CD14-positive monocyte (primary cell): ENCODE measurements around the gene DUSP28. TPM values are rescaled to one million over a fixed set of nuclear protein-coding genes. Genes with fewer than 3 reads are reported as not detected.

ENCODE experiments used
- DNase-seq, 3 donors: peaks; one replicate each; pipeline ENCODE4 v3.0.0-alpha.2; 2011 to 2022
- H2AFZ ChIP-seq: 2 replicates; pipeline ENCODE4 v1.6.0; 2012; ENCODE audit warnings: mild to moderate bottlenecking, low read depth, low read length, inconsistent platforms; ENCODE audit not compliant: insufficient read depth, poor library complexity, severe bottlenecking
- H3K27ac ChIP-seq, 2 donors: 1 replicate in 1 of 2; 2 replicates in 1 of 2; pipeline ENCODE4 v1.5.1; 2012 to 2013; ENCODE audit warnings: low read length in 2 of 2, control low read depth in 1 of 2, inconsistent platforms in 1 of 2, low read depth in 1 of 2, mild to moderate bottlenecking in 1 of 2
- H3K27me3 ChIP-seq, 2 donors: one replicate each; pipeline versions ENCODE4 v1.6.0 to v1.6.1; 2011 to 2013; ENCODE audit warnings: low read length in 2 of 2; ENCODE audit not compliant: control insufficient read depth in 2 of 2, insufficient read depth in 2 of 2
- H3K36me3 ChIP-seq, 2 donors: replicated peaks in 1 of 2; 1 replicate in 1 of 2; 2 replicates in 1 of 2; pipeline versions ENCODE4 v1.5.1 to v1.6.1; 2012 to 2013; ENCODE audit warnings: low read length in 2 of 2, control low read depth in 1 of 2, inconsistent platforms in 1 of 2, mild to moderate bottlenecking in 1 of 2; ENCODE audit not compliant: insufficient read depth in 2 of 2, control insufficient read depth in 1 of 2
- H3K4me1 ChIP-seq, 2 donors: 1 replicate in 1 of 2; 2 replicates in 1 of 2; pipeline versions ENCODE4 v1.5.1 to v1.6.1; 2012 to 2013; ENCODE audit warnings: low read length in 2 of 2, control low read depth in 1 of 2, inconsistent platforms in 1 of 2, mild to moderate bottlenecking in 1 of 2, moderate library complexity in 1 of 2; ENCODE audit not compliant: insufficient read depth in 2 of 2, control insufficient read depth in 1 of 2
- H3K4me2 ChIP-seq: replicated peaks from 2 replicates; pipeline ENCODE3; 2012; ENCODE audit warnings: low read length, moderate library complexity, mild to moderate bottlenecking; ENCODE audit not compliant: poor library complexity, severe bottlenecking; ENCODE audit errors: extremely low read depth
- H3K4me3 ChIP-seq, 3 experiments: fragments of 200-600 bp in 1 of 3; sonication (generic) in 1 of 3; replicated peaks in 1 of 3; 1 replicate in 2 of 3; 2 replicates in 1 of 3; pipeline ENCODE4 v1.5.1; 2011 to 2013; ENCODE audit warnings: low read length in 3 of 3, mild to moderate bottlenecking in 3 of 3, control low read depth in 2 of 3, low read depth in 2 of 3, inconsistent platforms in 1 of 3, moderate library complexity in 1 of 3
- H3K79me2 ChIP-seq: 2 replicates; pipeline ENCODE4 v1.6.0; 2012; ENCODE audit warnings: mild to moderate bottlenecking, control low read depth, inconsistent platforms, low read length, moderate library complexity; ENCODE audit not compliant: insufficient read depth
- H3K9ac ChIP-seq: 2 replicates; pipeline ENCODE4 v1.6.0; 2017; ENCODE audit warnings: low read length, mild to moderate bottlenecking; ENCODE audit not compliant: insufficient read depth, poor library complexity, severe bottlenecking
- H3K9me3 ChIP-seq, 2 donors: replicated peaks in 1 of 2; 1 replicate in 1 of 2; 2 replicates in 1 of 2; pipeline versions ENCODE4 v1.5.1 to v1.6.1; 2012 to 2013; ENCODE audit warnings: low read length in 2 of 2, control low read depth in 1 of 2; ENCODE audit not compliant: control insufficient read depth in 1 of 2, insufficient read depth in 1 of 2
- H4K20me1 ChIP-seq: 2 replicates; pipeline ENCODE4 v1.6.0; 2012; ENCODE audit warnings: mild to moderate bottlenecking, low read length, control low read depth, moderate library complexity; ENCODE audit not compliant: insufficient read depth
- H3K27ac Mint-ChIP-seq, 7 donors: one replicate each; pipeline ENCODE4 v1.8.0; 2020; ENCODE audit warnings: mild to moderate bottlenecking in 7 of 7, mixed read lengths in 7 of 7, moderate library complexity in 6 of 7, inconsistent platforms in 2 of 7
- H3K27me3 Mint-ChIP-seq, 3 donors: one replicate each; pipeline ENCODE4 v1.8.0; 2021 to 2022; ENCODE audit warnings: low read depth in 3 of 3, mild to moderate bottlenecking in 3 of 3, mixed read lengths in 3 of 3, moderate library complexity in 3 of 3, inconsistent platforms in 1 of 3
- H3K36me3 Mint-ChIP-seq, 2 donors: one replicate each; pipeline ENCODE4 v1.8.0; 2020; ENCODE audit warnings: mixed read lengths in 2 of 2, inconsistent platforms in 1 of 2, mild to moderate bottlenecking in 1 of 2
- H3K4me1 Mint-ChIP-seq: one replicate; pipeline ENCODE4 v1.8.0; 2020; ENCODE audit warnings: mild to moderate bottlenecking, mixed read lengths
- H3K4me3 Mint-ChIP-seq, 2 donors: one replicate each; pipeline ENCODE4 v1.8.0; 2020; ENCODE audit warnings: mild to moderate bottlenecking in 2 of 2, mixed read lengths in 2 of 2, moderate library complexity in 1 of 2
- H3K9me3 Mint-ChIP-seq, 7 donors: one replicate each; pipeline ENCODE4 v1.8.0; 2020 to 2022; ENCODE audit warnings: mixed read lengths in 7 of 7, mild to moderate bottlenecking in 6 of 7, moderate library complexity in 6 of 7, inconsistent platforms in 2 of 7
- WGBS: methylation state at CpG from one replicate; pipeline ENCODE4 v1.1.5; 2013; ENCODE audit warnings: missing lambda C conversion rate; ENCODE audit not compliant: insufficient coverage; 5-methylcytosine and 5-hydroxymethylcytosine counted together
- intact Hi-C, 2 donors: fragments of 100-400 bp; cut with micrococcal nuclease; formaldehyde crosslinking; loops; one replicate each; pipeline versions ENCODE4 v1.15.0 to v1.15.1; 2023
- polyA plus RNA-seq, 3 donors: library from polyadenylated mRNA; depleted of rRNA in 1 of 3; unstranded in 2 of 3; stranded (reverse) in 1 of 3; fragments of 300-500 nt in 2 of 3; fragments of >200 nt in 1 of 3; fragmentation: Illumina TruSeq in 2 of 3; gene quantifications; 1 replicate in 2 of 3; 2 replicates in 1 of 3; pipeline ENCODE4 v1.2.3, GENCODE V29; 2012 to 2021
- TF ChIP-seq, protein P1 (sequence below): fragments of 200-600 bp; IDR thresholded peaks from one replicate; pipeline ENCODE4 v1.8.0; 2022; ENCODE audit warnings: antibody characterized with exemption, mild to moderate bottlenecking

Gene DUSP28
- polyA plus RNA-seq, 3 donors: 10.8 to 17.7 (median 17.1) TPM

DNA sequence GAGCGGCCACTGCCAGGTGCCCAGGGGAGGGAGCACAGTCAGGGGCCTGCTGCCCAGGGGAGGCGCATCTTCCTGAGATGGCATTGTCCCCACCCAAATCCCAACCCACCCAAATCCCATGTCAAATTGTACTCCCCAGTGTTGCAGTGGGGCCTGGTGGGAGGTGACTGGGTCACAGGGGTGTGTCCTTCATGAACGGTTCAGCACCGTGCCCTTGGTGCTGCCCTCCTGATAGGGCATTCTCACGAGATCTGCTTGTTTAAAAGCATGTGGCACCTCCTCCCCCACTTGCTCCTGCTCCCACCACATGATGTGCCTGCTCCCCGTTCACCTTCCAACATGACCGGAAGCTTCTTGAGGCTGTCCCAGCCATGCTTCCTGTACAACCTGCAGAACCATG, 30.0 kb upstream of the DUSP28 start:
- intact Hi-C loops: no loop called here
- H3K27ac ChIP-seq: no peak overlapping the region
- no peaks in the 10 kb centered on the region for H3K27me3 ChIP-seq
- H3K79me2 ChIP-seq: no peaks in the 10 kb centered on the region
- no peak overlapping the region for H2AFZ ChIP-seq
- DNase-seq: no peak
- H3K27me3 Mint-ChIP-seq: no peaks in the 10 kb centered on the region
- H3K27ac Mint-ChIP-seq: no peak overlapping the region
- TF ChIP-seq, protein P1, sequence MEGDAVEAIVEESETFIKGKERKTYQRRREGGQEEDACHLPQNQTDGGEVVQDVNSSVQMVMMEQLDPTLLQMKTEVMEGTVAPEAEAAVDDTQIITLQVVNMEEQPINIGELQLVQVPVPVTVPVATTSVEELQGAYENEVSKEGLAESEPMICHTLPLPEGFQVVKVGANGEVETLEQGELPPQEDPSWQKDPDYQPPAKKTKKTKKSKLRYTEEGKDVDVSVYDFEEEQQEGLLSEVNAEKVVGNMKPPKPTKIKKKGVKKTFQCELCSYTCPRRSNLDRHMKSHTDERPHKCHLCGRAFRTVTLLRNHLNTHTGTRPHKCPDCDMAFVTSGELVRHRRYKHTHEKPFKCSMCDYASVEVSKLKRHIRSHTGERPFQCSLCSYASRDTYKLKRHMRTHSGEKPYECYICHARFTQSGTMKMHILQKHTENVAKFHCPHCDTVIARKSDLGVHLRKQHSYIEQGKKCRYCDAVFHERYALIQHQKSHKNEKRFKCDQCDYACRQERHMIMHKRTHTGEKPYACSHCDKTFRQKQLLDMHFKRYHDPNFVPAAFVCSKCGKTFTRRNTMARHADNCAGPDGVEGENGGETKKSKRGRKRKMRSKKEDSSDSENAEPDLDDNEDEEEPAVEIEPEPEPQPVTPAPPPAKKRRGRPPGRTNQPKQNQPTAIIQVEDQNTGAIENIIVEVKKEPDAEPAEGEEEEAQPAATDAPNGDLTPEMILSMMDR: no peak
- no peaks in the 10 kb centered on the region for H3K4me1 ChIP-seq
- H3K36me3 Mint-ChIP-seq: peaks cover 72 to 92% of the 10 kb centered on the region in 2 donors
- 98% methylated on average over 5 of the region's 7 CpGs for WGBS
- H3K9me3 ChIP-seq: peaks cover 57 to 69% of the 10 kb centered on the region in 2 donors
- no peaks in the 10 kb centered on the region for H3K4me1 Mint-ChIP-seq
- H3K4me3 Mint-ChIP-seq: no peak overlapping the region
- H4K20me1 ChIP-seq: no peaks in the 10 kb centered on the region
- peaks cover 58 to 80% (median 68%) of the 10 kb centered on the region in 7 donors for H3K9me3 Mint-ChIP-seq
- no peak overlapping the region for H3K9ac ChIP-seq
- H3K36me3 ChIP-seq: peaks cover 11 to 80% of the 10 kb centered on the region in 2 donors
- no peak overlapping the region for H3K4me3 ChIP-seq
- no peak overlapping the region for H3K4me2 ChIP-seq

DNA sequence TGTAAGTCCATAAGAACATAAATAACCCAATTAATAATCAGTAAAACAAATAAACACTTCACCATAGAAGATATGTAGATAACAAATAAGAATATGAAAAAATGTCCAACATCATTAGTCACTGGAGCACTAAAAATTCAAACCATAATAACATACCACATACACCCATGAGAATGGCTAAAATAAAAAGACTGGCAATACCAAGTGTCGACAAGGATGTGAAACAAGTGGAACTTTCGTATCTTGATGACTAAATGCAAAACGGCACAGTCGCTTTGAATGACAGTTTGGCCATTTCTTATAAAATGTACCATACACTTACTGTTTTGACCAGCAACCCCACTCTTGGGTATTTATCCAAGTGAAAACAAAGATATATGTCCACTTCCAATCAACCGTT, 29.1 kb upstream of the DUSP28 start:
- 97% methylated on average over 4 of the region's 5 CpGs for WGBS
- TF ChIP-seq, protein P1: no peak
- Histone ChIP-seq H3K4me2 (no peak overlapping the region), H3K79me2 (no peaks in the 10 kb centered on the region), H3K36me3 (peaks cover 10 to 74% of the 10 kb centered on the region in 2 donors), H3K4me1 (no peaks in the 10 kb centered on the region), H4K20me1 (no peaks in the 10 kb centered on the region), H3K9me3 (peaks cover 48 to 60% of the 10 kb centered on the region in 2 donors), H2AFZ (no peak overlapping the region), H3K4me3 (no peak overlapping the region), H3K27ac (no peak overlapping the region), H3K27me3 (no peaks in the 10 kb centered on the region), H3K9ac (no peak overlapping the region)
- H3K4me1 Mint-ChIP-seq: no peaks in the 10 kb centered on the region
- DNase-seq: no peak
- no peak overlapping the region for H3K4me3 Mint-ChIP-seq
- no peaks in the 10 kb centered on the region for H3K27me3 Mint-ChIP-seq
- H3K9me3 Mint-ChIP-seq: peaks cover 51 to 72% (median 62%) of the 10 kb centered on the region in 7 donors
- peaks cover 74 to 93% of the 10 kb centered on the region in 2 donors for H3K36me3 Mint-ChIP-seq
- no peak overlapping the region for H3K27ac Mint-ChIP-seq
- intact Hi-C loops: no loop called here
